Kidney (tissue), 14 donors: ENCODE data around the gene ATP6V0D1. TPM values are rescaled to one million over a fixed set of nuclear protein-coding genes. Genes with fewer than 3 reads are reported as not detected.

Experiments used
- DNase-seq, 5 donors: peaks; one replicate each; pipeline ENCODE4 v3.0.0-alpha.2; 2013 to 2020
- FAIRE-seq: peaks from 2 replicates; lab custom pipeline; 2012; peaks lifted over from hg19 to GRCh38; lab: Jason Lieb, UNC
- H3K27ac ChIP-seq, 2 donors: one replicate each; pipeline ENCODE4 v1.7.0; 2013; ENCODE audit warnings: low read depth in 2 of 2, low read length in 2 of 2, inconsistent platforms in 1 of 2
- H3K27me3 ChIP-seq: one replicate; pipeline ENCODE4 v1.7.1; 2013; ENCODE audit warnings: low read length, inconsistent platforms; ENCODE audit not compliant: control insufficient read depth, insufficient read depth
- H3K36me3 ChIP-seq, 3 donors: one replicate each; pipeline versions ENCODE4 v1.7.0 to v1.7.1; 2013; ENCODE audit warnings: low read length in 3 of 3, control low read depth in 1 of 3, inconsistent platforms in 1 of 3; ENCODE audit not compliant: insufficient read depth in 3 of 3, control insufficient read depth in 2 of 3
- H3K4me1 ChIP-seq, 3 donors: one replicate each; pipeline versions ENCODE4 v1.7.0 to v1.7.1; 2013; ENCODE audit warnings: low read length in 3 of 3, inconsistent platforms in 1 of 3, low read depth in 1 of 3; ENCODE audit not compliant: control insufficient read depth in 2 of 3, insufficient read depth in 2 of 3
- H3K4me3 ChIP-seq, 3 donors: one replicate each; pipeline versions ENCODE4 v1.7.0 to v1.8.1; 2013; ENCODE audit warnings: low read length in 3 of 3, control low read depth in 1 of 3, inconsistent platforms in 1 of 3
- H3K9ac ChIP-seq, 3 donors: one replicate each; pipeline versions ENCODE4 v1.7.0 to v1.7.1; 2013; ENCODE audit warnings: low read length in 3 of 3, control low read depth in 1 of 3, inconsistent platforms in 1 of 3
- H3K9me3 ChIP-seq, 3 donors: one replicate each; pipeline versions ENCODE4 v1.7.0 to v1.7.1; 2013; ENCODE audit warnings: low read length in 3 of 3, control low read depth in 1 of 3, inconsistent platforms in 1 of 3; ENCODE audit not compliant: control insufficient read depth in 2 of 3, insufficient read depth in 1 of 3
- intact Hi-C: fragments of 100-400 bp; cut with DNase I; formaldehyde crosslinking; loops from one replicate; pipeline ENCODE4 v1.11.1; 2022
- polyA plus RNA-seq: library from polyadenylated mRNA; stranded (reverse); fragments of 350-450 nt; fragmentation: Illumina TruSeq; extraction: RNeasy Lipid Tissue Mini Kit (QIAGEN cat#74804); gene quantifications from one replicate; pipeline ENCODE4 v1.2.3, GENCODE V29; 2014; ENCODE audit warnings: low read depth, low replicate concordance; ENCODE audit not compliant: insufficient read depth
- total RNA-seq: library from RNA; stranded (reverse); fragmentation: NEBNext Ultra II Directional; extraction: Animal tissue kit (Norgen Biotek cat#: 25700); gene quantifications from one replicate; pipeline ENCODE4 v1.2.1, GENCODE V29; 2021
- TF ChIP-seq, protein P1 (sequence below): IDR thresholded peaks from 3 replicates; pipeline ENCODE4 v1.5.1; 2012; ENCODE audit warnings: mild to moderate bottlenecking, moderate library complexity, borderline replicate concordance; ENCODE audit not compliant: insufficient read depth; ENCODE audit errors: extremely low read depth
- donor health status: control.
- donor health status: control.
- donor health status: control.
- donor health status: control.
- donor health status: control.
- donor health status: DM: yes; HTN: yes; CAD: no.
- donor health status: Normal renal cell carcinoma (clear cell type).

The ATP6V0D1 gene
- total and polyA plus RNA-seq, 2 donors from 2014 or later, result 100 to 208 TPM

DNA sequence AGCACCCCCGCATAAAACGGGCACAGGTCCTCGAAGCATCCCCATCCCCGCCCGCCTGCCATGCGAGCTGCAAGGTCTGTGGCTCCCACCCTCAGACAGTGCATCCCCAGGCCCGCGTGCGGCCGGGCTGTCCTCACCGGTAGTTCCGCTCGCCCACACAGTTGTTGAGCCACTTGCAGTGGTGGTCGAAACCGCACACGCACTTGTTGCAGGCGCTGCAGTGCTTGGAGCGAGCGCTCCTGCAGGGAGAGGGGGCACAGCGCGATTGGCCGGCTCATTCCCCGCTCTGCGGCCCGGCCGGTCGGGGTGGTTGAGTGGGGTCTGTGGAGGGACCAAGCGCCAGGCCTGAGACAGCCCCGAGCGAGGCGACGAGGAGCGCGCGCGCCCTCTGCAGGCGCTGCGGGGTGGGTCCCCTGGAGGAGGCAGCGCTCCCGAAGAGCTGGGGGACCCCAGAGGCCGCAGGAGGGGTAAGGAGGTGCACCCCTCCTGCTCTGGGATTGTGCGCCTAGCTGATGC is 81.7 kb downstream of the ATP6V0D1 start:
- H3K27ac ChIP-seq, result no peak overlapping the region
- no peaks in the 10 kb centered on the region for H3K36me3 ChIP-seq
- no peak overlapping the region for H3K9ac ChIP-seq
- TF ChIP-seq, protein P1, sequence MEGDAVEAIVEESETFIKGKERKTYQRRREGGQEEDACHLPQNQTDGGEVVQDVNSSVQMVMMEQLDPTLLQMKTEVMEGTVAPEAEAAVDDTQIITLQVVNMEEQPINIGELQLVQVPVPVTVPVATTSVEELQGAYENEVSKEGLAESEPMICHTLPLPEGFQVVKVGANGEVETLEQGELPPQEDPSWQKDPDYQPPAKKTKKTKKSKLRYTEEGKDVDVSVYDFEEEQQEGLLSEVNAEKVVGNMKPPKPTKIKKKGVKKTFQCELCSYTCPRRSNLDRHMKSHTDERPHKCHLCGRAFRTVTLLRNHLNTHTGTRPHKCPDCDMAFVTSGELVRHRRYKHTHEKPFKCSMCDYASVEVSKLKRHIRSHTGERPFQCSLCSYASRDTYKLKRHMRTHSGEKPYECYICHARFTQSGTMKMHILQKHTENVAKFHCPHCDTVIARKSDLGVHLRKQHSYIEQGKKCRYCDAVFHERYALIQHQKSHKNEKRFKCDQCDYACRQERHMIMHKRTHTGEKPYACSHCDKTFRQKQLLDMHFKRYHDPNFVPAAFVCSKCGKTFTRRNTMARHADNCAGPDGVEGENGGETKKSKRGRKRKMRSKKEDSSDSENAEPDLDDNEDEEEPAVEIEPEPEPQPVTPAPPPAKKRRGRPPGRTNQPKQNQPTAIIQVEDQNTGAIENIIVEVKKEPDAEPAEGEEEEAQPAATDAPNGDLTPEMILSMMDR, result peak; percentile 67
- intact Hi-C loops, result no loop called here
- H3K9me3 ChIP-seq, result no peaks in the 10 kb centered on the region
- peak; percentile 73 to 85 (median 80) for DNase-seq
- FAIRE-seq, result no peak
- H3K4me3 ChIP-seq, result no peak overlapping the region
- H3K27me3 ChIP-seq, result no peaks in the 10 kb centered on the region
- peaks cover 0 to 21% (median 0%) of the 10 kb centered on the region in 3 donors for H3K4me1 ChIP-seq

DNA sequence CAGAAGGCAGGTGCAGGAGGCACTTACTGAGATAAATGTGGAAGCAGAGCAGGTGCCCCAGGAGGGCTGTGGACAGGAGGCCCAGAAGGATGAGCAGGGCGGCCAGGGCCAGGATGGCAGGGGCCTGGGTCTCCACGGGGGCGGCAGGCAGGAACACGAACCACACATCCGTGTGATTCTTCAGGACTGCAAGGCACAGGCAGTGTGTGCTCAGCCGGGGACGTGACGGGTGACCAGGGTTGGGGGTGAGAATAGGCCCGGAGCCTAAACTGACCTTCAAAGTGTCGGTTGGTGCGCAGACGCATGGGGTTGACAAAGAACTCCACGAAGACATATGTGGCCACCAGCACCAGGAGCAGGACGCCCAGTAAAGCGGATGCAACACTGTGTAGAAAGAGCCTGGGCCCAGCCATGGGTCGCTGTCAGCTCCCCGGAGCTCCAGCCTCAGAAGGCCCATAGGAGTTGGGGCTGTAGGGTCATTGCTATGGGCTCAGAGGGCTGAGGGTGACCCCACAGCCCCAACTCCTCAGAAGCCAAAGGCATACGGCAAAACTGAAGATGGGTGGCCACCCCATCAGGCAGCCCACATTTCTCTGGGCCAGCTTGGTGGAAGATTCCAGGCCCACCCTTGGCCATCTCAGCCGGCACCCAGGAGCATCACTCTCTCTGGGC is 82.3 kb downstream of the ATP6V0D1 start:
- no peak overlapping the region for H3K27ac ChIP-seq
- intact Hi-C loops, result no loop called here

DNA sequence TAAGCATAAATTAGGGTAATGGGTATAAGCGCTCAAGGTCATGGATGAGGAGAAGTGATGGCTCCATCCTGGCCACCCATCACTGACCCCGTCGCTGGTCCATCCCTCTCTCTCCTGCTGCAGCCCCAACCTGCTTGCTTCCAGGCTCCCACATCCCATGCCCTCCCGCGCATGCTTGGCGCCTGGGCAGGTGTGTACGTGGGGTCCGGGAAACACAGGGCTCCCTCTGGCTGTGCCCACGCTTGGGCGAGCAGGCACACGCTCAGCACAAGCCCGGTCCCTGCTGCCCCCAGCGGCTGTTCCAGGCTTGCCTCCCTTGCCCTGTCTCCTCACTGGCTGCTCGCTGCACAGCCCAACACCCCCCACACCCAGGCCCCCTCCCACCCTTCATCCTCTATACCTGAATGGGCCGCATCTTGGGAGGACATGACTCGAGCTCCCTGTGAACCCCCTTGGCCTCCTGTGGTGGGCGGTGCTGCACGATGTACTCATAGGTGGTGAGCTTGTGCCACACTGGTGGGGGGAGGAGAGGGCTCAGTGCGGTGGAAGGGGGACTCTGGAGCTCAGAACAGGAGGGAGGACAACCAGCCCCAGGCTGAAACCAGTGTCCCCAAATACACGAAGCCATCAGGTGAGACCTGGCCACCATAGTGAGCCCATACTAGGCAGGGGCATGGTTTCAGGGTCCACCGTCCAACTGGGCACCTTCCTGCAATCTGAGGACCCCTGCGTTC is 83.0 kb downstream of the ATP6V0D1 start:
- Histone ChIP-seq H3K27me3 (no peaks in the 10 kb centered on the region), H3K9me3 (no peaks in the 10 kb centered on the region), H3K4me1 (peaks cover 0 to 30% (median 0%) of the 10 kb centered on the region in 3 donors), H3K36me3 (no peaks in the 10 kb centered on the region), H3K9ac (no peak overlapping the region), H3K27ac (no peak overlapping the region), H3K4me3 (no peak overlapping the region)
- FAIRE-seq (no peak), DNase-seq (peak; percentile 69 to 84 (median 79))
- TF ChIP-seq, protein P1, result peak; percentile 18
- intact Hi-C loops, result no loop called here

More for the DNA sequence above, 82.3 kb downstream of the ATP6V0D1 start:
- no peak for FAIRE-seq
- H3K36me3 ChIP-seq, result no peaks in the 10 kb centered on the region
- H3K27me3 ChIP-seq, result no peaks in the 10 kb centered on the region
- no peak overlapping the region for H3K4me3 ChIP-seq
- peak in 1 of 5 donors; percentile 65 for DNase-seq
- H3K9me3 ChIP-seq, result no peaks in the 10 kb centered on the region
- no peak overlapping the region for H3K9ac ChIP-seq
- TF ChIP-seq, protein P1, result no peak
- H3K4me1 ChIP-seq, result peaks cover 0 to 24% (median 0%) of the 10 kb centered on the region in 3 donors
